H1 (cell line): ENCODE measurements around the gene ZHX3. TPM values are rescaled to one million over a fixed set of nuclear protein-coding genes. Genes with fewer than 3 reads are reported as not detected.

Experiments
- CTCF ChIA-PET: fragments of 300-600 bp; sonication (Branson Sonifier 250); formaldehyde crosslinking; loops from one replicate; lab custom pipeline; 2021; ENCODE audit not compliant: partially characterized antibody; lab: Charles Lee
- POLR2A ChIA-PET: fragments of 300-600 bp; sonication (Branson Sonifier 250); formaldehyde crosslinking; loops from one replicate; lab custom pipeline; 2021; ENCODE audit warnings: inconsistent platforms; ENCODE audit not compliant: partially characterized antibody; lab: Charles Lee
- DNase-seq, 2 experiments: peaks; one replicate each; pipeline versions ENCODE4 v3.0.0 to v3.0.0-alpha.2; 2010 to 2022; ENCODE audit warnings: low spot score in 2 of 2, low read depth in 1 of 2, mixed read lengths in 1 of 2
- FAIRE-seq: peaks from 2 replicates; lab custom pipeline; 2011; peaks lifted over from hg19 to GRCh38; lab: Jason Lieb, UNC
- H2AFZ ChIP-seq: 2 replicates; pipeline ENCODE4 v1.8.1; 2012; ENCODE audit warnings: low read length, inconsistent platforms
- H2AK5ac ChIP-seq: 2 replicates; pipeline ENCODE4 v1.6.1; 2013; ENCODE audit warnings: low read depth, low read length
- H2BK120ac ChIP-seq: replicated peaks from 2 replicates; pipeline ENCODE3; 2013; ENCODE audit warnings: low read depth, low read length, inconsistent platforms
- H2BK12ac ChIP-seq: 2 replicates; pipeline ENCODE4 v1.6.1; 2013; ENCODE audit warnings: low read depth, low read length
- H2BK15ac ChIP-seq: 2 replicates; pipeline ENCODE4 v1.6.1; 2013; ENCODE audit warnings: low read length
- H2BK20ac ChIP-seq: 2 replicates; pipeline ENCODE4 v1.6.1; 2013; ENCODE audit warnings: low read length
- H2BK5ac ChIP-seq: 2 replicates; pipeline ENCODE4 v1.6.1; 2013; ENCODE audit warnings: low read depth, low read length
- H3K14ac ChIP-seq: 2 replicates; pipeline ENCODE4 v1.6.1; 2013; ENCODE audit warnings: inconsistent platforms; ENCODE audit not compliant: insufficient read length
- H3K18ac ChIP-seq: 2 replicates; pipeline ENCODE4 v1.6.1; 2013; ENCODE audit warnings: low read length; ENCODE audit errors: extremely low read depth
- H3K23ac ChIP-seq: 2 replicates; pipeline ENCODE4 v1.6.1; 2013; ENCODE audit warnings: inconsistent platforms; ENCODE audit not compliant: insufficient read length
- H3K23me2 ChIP-seq: 2 replicates; pipeline ENCODE4 v1.6.1; 2013; ENCODE audit warnings: low read depth, low read length
- H3K27ac ChIP-seq: 2 replicates; pipeline ENCODE4 v1.6.1; 2011; ENCODE audit warnings: low read depth, low read length, inconsistent platforms
- H3K27me3 ChIP-seq, 4 experiments: replicated peaks in 1 of 4; 1 replicate in 1 of 4; 2 replicates in 3 of 4; pipeline versions ENCODE4 v1.6.1 to v1.8.1; 2011 to 2013; ENCODE audit warnings: low read length in 3 of 4, mild to moderate bottlenecking in 3 of 4, inconsistent platforms in 2 of 4, mixed read lengths in 2 of 4, moderate library complexity in 1 of 4; ENCODE audit not compliant: control insufficient read depth in 3 of 4, insufficient read depth in 3 of 4; ENCODE audit errors: extremely low read depth in 1 of 4
- H3K36me3 ChIP-seq, 4 experiments: 2 replicates each; pipeline versions ENCODE4 v1.6.1 to v1.8.1; 2011 to 2013; ENCODE audit warnings: mild to moderate bottlenecking in 4 of 4, low read length in 3 of 4, moderate library complexity in 2 of 4, control low read depth in 1 of 4, inconsistent platforms in 1 of 4; ENCODE audit not compliant: insufficient read depth in 4 of 4, control insufficient read depth in 2 of 4
- H3K4ac ChIP-seq: replicated peaks from 2 replicates; pipeline ENCODE3; 2013; ENCODE audit warnings: low read length, low read depth, mixed read lengths, inconsistent platforms; ENCODE audit not compliant: insufficient read length
- H3K4me1 ChIP-seq, 4 experiments: replicated peaks in 1 of 4; 1 replicate in 1 of 4; 2 replicates in 3 of 4; pipeline versions ENCODE4 v1.6.1 to v1.8.1; 2011 to 2013; ENCODE audit warnings: low read length in 3 of 4, inconsistent platforms in 2 of 4, mixed read lengths in 1 of 4; ENCODE audit not compliant: insufficient read depth in 4 of 4, control insufficient read depth in 3 of 4
- H3K4me2 ChIP-seq, 2 experiments: 2 replicates each; pipeline versions ENCODE4 v1.6.1 to v1.8.1; 2011 to 2013; ENCODE audit warnings: low read depth in 2 of 2, low read length in 2 of 2, control low read depth in 1 of 2, inconsistent platforms in 1 of 2, mild to moderate bottlenecking in 1 of 2; ENCODE audit not compliant: insufficient read depth in 1 of 2
- H3K4me3 ChIP-seq, 4 experiments: fragments of 200-600, 300-600 bp in 1 of 4; sonication (generic), shearing (Covaris generic), sonication (Bioruptor Twin) in 1 of 4; 2 replicates each; pipeline versions ENCODE4 v1.5.1 to v1.8.1; 2011 to 2016; ENCODE audit warnings: low read length in 4 of 4, low read depth in 3 of 4, control low read depth in 2 of 4, inconsistent platforms in 2 of 4, mild to moderate bottlenecking in 2 of 4, mixed read lengths in 1 of 4, moderate library complexity in 1 of 4; ENCODE audit not compliant: insufficient read depth in 2 of 4; ENCODE audit errors: extremely low read depth in 1 of 4
- H3K56ac ChIP-seq: replicated peaks from 2 replicates; pipeline ENCODE3; 2013; ENCODE audit warnings: low read depth, mild to moderate bottlenecking, mixed read lengths, low read length, inconsistent platforms; ENCODE audit not compliant: insufficient read length
- H3K79me1 ChIP-seq: 2 replicates; pipeline ENCODE4 v1.6.1; 2013; ENCODE audit warnings: low read depth, low read length, control low read depth
- H3K79me2 ChIP-seq, 2 experiments: 2 replicates each; pipeline versions ENCODE4 v1.6.1 to v1.8.1; 2012 to 2013; ENCODE audit warnings: low read length in 2 of 2, mild to moderate bottlenecking in 2 of 2, inconsistent platforms in 1 of 2; ENCODE audit not compliant: insufficient read depth in 2 of 2, control insufficient read depth in 1 of 2
- H3K9ac ChIP-seq, 4 experiments: replicated peaks in 1 of 4; 1 replicate in 1 of 4; 2 replicates in 3 of 4; pipeline versions ENCODE4 v1.6.1 to v1.8.1; 2011 to 2013; ENCODE audit warnings: low read depth in 3 of 4, low read length in 3 of 4, control low read depth in 2 of 4, mild to moderate bottlenecking in 2 of 4, moderate library complexity in 2 of 4, inconsistent platforms in 1 of 4; ENCODE audit errors: extremely low read depth in 1 of 4
- H3K9me3 ChIP-seq, 2 experiments: 2 replicates each; pipeline versions ENCODE4 v1.6.1 to v1.8.1; 2012 to 2013; ENCODE audit warnings: mild to moderate bottlenecking in 2 of 2, moderate library complexity in 2 of 2, control low read depth in 1 of 2, inconsistent platforms in 1 of 2, low read depth in 1 of 2, low read length in 1 of 2, mixed read lengths in 1 of 2; ENCODE audit not compliant: insufficient read depth in 2 of 2
- H4K20me1 ChIP-seq, 2 experiments: replicated peaks in 1 of 2; 2 replicates each; pipeline versions ENCODE3 to v1.8.1; 2011 to 2013; ENCODE audit warnings: inconsistent platforms in 2 of 2, low read length in 2 of 2, mild to moderate bottlenecking in 1 of 2; ENCODE audit not compliant: insufficient read depth in 2 of 2, control insufficient read depth in 1 of 2
- H4K5ac ChIP-seq: 2 replicates; pipeline ENCODE4 v1.6.1; 2013; ENCODE audit warnings: low read length, low read depth, mixed read lengths, inconsistent platforms; ENCODE audit not compliant: insufficient read length
- H4K8ac ChIP-seq: 2 replicates; pipeline ENCODE4 v1.8.0; 2013; ENCODE audit warnings: mild to moderate bottlenecking, moderate library complexity, low read length, inconsistent platforms; ENCODE audit not compliant: insufficient read depth; ENCODE audit errors: extremely low read depth
- H4K91ac ChIP-seq: replicated peaks from 2 replicates; pipeline ENCODE3; 2013; ENCODE audit warnings: low read length, mixed read lengths, inconsistent platforms; ENCODE audit not compliant: insufficient read length
- CTCF ChIP-seq, 3 experiments: IDR thresholded peaks; 1 replicate in 2 of 3; 2 replicates in 1 of 3; pipeline versions ENCODE4 v1.5.1 to v1.6.1; 2011; ENCODE audit warnings: low read length in 3 of 3, mild to moderate bottlenecking in 3 of 3, inconsistent platforms in 2 of 3, low read depth in 1 of 3, moderate library complexity in 1 of 3; ENCODE audit not compliant: insufficient read depth in 1 of 3; ENCODE audit errors: control extremely low read depth in 1 of 3
- RBBP5 ChIP-seq: IDR thresholded peaks from 2 replicates; pipeline ENCODE4 v1.7.1; 2012; ENCODE audit warnings: low read depth, mild to moderate bottlenecking, inconsistent platforms, low read length, moderate library complexity, borderline replicate concordance
- SP1 ChIP-seq: IDR thresholded peaks from 2 replicates; pipeline ENCODE4 v1.6.1; 2011; ENCODE audit warnings: low read depth, low read length
- SP2 ChIP-seq: IDR thresholded peaks from 2 replicates; pipeline ENCODE4 v1.6.1; 2012; ENCODE audit warnings: mild to moderate bottlenecking, low read length, inconsistent platforms
- WGBS, 2 experiments: shearing (Covaris generic) in 1 of 2; methylation state at CpG; one replicate each; pipeline versions ENCODE4 v1.1.6 to v1.1.7; 2013 to 2015; ENCODE audit warnings: low lambda C conversion rate in 2 of 2, mixed read lengths in 2 of 2, inconsistent platforms in 1 of 2, low coverage in 1 of 2, missing lambda C conversion rate in 1 of 2; ENCODE audit not compliant: insufficient replicate concordance in 2 of 2, insufficient coverage in 1 of 2, insufficient read length in 1 of 2; ENCODE audit errors: extremely low coverage in 1 of 2, missing lambda C conversion rate in 1 of 2; 5-methylcytosine and 5-hydroxymethylcytosine counted together
- polyA plus RNA-seq, 7 experiments: library from polyadenylated mRNA; depleted of rRNA in 3 of 7; stranded (reverse) in 5 of 7; unstranded in 2 of 7; fragments of >200 nt in 5 of 7; fragments of 200-250 nt in 2 of 7; gene quantifications; 1 replicate in 5 of 7; 2 replicates in 1 of 7; 4 replicates in 1 of 7; pipeline versions ENCODE4 v1.2.1 to v1.2.3, GENCODE V29; 2011 to 2013; ENCODE audit warnings: missing spikeins in 2 of 7, mixed read lengths in 2 of 7
- total RNA-seq: library from RNA; stranded (reverse); fragmentation: NEBNext Ultra II Directional; extraction: Animal tissue kit (Norgen Biotek cat#: 25700); gene quantifications from 2 replicates; pipeline ENCODE4 v1.2.1, GENCODE V29; 2021
- TF ChIP-seq, protein P1 (sequence below): IDR thresholded peaks from 2 replicates; pipeline ENCODE4 v1.6.1; 2012; ENCODE audit warnings: inconsistent platforms

The ZHX3 gene
- total and polyA plus RNA-seq, 2 of the 8 experiments (the other 6 are each of a cell fraction or from before 2014, with no cell fraction given): 1.00 to 7.8 TPM

DNA sequence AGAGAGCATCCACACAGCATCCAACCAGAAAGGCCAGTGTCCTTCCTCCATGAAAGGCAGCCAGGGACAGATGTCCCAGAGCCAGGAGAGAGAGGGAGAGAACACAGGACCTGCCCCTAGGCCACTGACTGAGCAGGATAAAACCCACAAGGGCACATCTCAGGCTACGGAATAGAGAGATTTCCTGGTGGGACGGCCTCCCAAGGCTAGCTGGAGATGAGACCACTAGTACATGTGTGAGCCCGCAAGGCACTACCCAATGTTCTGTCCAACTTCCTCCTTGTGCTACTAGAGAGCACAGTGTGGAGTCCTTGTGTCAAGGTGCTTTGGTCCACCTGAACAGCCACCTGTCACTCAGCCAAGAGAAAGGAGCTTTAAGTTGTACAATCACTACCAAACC lies 136.0 kb downstream of the ZHX3 start:
- H2BK5ac ChIP-seq: no peak overlapping the region
- H3K4ac ChIP-seq: no peak overlapping the region
- no peak overlapping the region for H2BK120ac ChIP-seq
- no peak overlapping the region for H3K4me3 ChIP-seq
- no peak overlapping the region for H2AK5ac ChIP-seq
- H3K4me2 ChIP-seq: no peak overlapping the region
- ChIA-PET CTCF (interaction anchor here (0.6 to 6.2 kb wide), 5 partner anchors 8 to 184 kb away, joined by 3 to 25 read pairs (median 4); partner anchors contain the start of gene LPIN3), POLR2A (interaction anchor here (0.9 to 2.8 kb wide), 5 partner anchors 8 to 55 kb away, joined by 3 to 23 read pairs (median 4); no protein-coding TSS in a partner anchor)
- no peaks in the 10 kb centered on the region for H3K23me2 ChIP-seq
- no peaks in the 10 kb centered on the region for H3K27me3 ChIP-seq
- no peak for FAIRE-seq
- no peak overlapping the region for H4K8ac ChIP-seq
- H3K27ac ChIP-seq: no peak overlapping the region
- H3K14ac ChIP-seq: no peak overlapping the region
- no peak overlapping the region for H2AFZ ChIP-seq
- no peak overlapping the region for H3K56ac ChIP-seq
- H4K5ac ChIP-seq: no peak overlapping the region
- no peak overlapping the region for H3K23ac ChIP-seq
- no peak overlapping the region for H2BK12ac ChIP-seq
- DNase-seq: peak in 1 of 2 experiments; percentile 44
- no peaks in the 10 kb centered on the region for H4K20me1 ChIP-seq
- no peaks in the 10 kb centered on the region for H3K79me2 ChIP-seq
- peaks cover 1 to 10% (median 6%) of the 10 kb centered on the region in 4 experiments; a peak in 5 of 8 replicates for H3K36me3 ChIP-seq
- no peak overlapping the region for H4K91ac ChIP-seq
- H3K9me3 ChIP-seq: no peaks in the 10 kb centered on the region
- no peak overlapping the region for H2BK15ac ChIP-seq
- peaks cover 0 to 4% (median 0%) of the 10 kb centered on the region in 4 experiments; a peak in 1 of 7 replicates for H3K4me1 ChIP-seq
- WGBS, 2 experiments: 86% methylated on average over 3 of the region's 3 CpGs; no CpG with 5 or more reads in 1 of the 2 experiments
- H3K18ac ChIP-seq: no peak overlapping the region
- no peaks in the 10 kb centered on the region for H3K79me1 ChIP-seq
- H2BK20ac ChIP-seq: no peak overlapping the region
- TF ChIP-seq SP1 (no peak), RBBP5 (no peak), CTCF (IDR thresholded peaks at IDR 0.05; ENCODE audit: control extremely low read depth in 1 of 3, insufficient read depth in 1 of 3, low read depth in 1 of 3, low read length in 3 of 3) (no peak), SP2 (no peak)
- TF ChIP-seq, protein P1, sequence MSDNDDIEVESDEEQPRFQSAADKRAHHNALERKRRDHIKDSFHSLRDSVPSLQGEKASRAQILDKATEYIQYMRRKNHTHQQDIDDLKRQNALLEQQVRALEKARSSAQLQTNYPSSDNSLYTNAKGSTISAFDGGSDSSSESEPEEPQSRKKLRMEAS: no peak
- H3K9ac ChIP-seq: no peak overlapping the region
